Heart right ventricle (tissue), 16 donors: ENCODE measurements around the gene RBM42. TPM values are rescaled to one million over a fixed set of nuclear protein-coding genes. Genes with fewer than 3 reads are reported as not detected.
A peak's percentile ranks its signal among the peaks of the same experiment; 100 is the strongest.

Experiments
- ATAC-seq, 8 donors: fragments of 200-7000 bp; cut with Tn5 transposase; one replicate each; pipeline ENCODE4 v1.9.1; 2020; ENCODE audit warnings: mild to moderate bottlenecking in 8 of 8, moderate library complexity in 8 of 8, moderate number of reproducible peaks in 1 of 8
- DNase-seq, 2 donors: peaks; one replicate each; pipeline ENCODE4 v3.0.0-alpha.2; 2020
- H3K27ac ChIP-seq, 10 donors: fragments of 200-600 bp; sonication (generic) in 2 of 10; one replicate each; pipeline versions ENCODE4 v1.5.0 to v1.8.0; 2020 to 2022; ENCODE audit warnings: mild to moderate bottlenecking in 3 of 10
- H3K27me3 ChIP-seq, 7 donors: fragments of 200-600 bp; one replicate each; pipeline ENCODE4 v1.8.0; 2021 to 2022; ENCODE audit warnings: mild to moderate bottlenecking in 2 of 7
- H3K36me3 ChIP-seq, 9 donors: fragments of 200-600 bp; sonication (generic) in 1 of 9; one replicate each; pipeline versions ENCODE4 v1.5.0 to v1.8.0; 2020 to 2022; ENCODE audit warnings: mild to moderate bottlenecking in 2 of 9
- H3K4me1 ChIP-seq, 9 donors: fragments of 200-600 bp; sonication (generic) in 1 of 9; one replicate each; pipeline versions ENCODE4 v1.5.0 to v1.8.0; 2020 to 2022; ENCODE audit warnings: mild to moderate bottlenecking in 4 of 9
- H3K4me3 ChIP-seq, 10 donors: fragments of 200-600 bp; sonication (generic) in 2 of 10; one replicate each; pipeline versions ENCODE4 v1.5.0 to v1.8.0; 2020 to 2022; ENCODE audit warnings: mild to moderate bottlenecking in 7 of 10, moderate library complexity in 2 of 10
- H3K9me3 ChIP-seq, 11 donors: fragments of 200-600 bp in 10 of 11; sonication (generic) in 2 of 11; one replicate each; pipeline versions ENCODE4 v1.5.0 to v1.8.0; 2013 to 2022; ENCODE audit warnings: mild to moderate bottlenecking in 2 of 11, control low read depth in 1 of 11, moderate library complexity in 1 of 11
- CTCF ChIP-seq, 9 donors: fragments of 200-600 bp; sonication (generic) in 2 of 9; IDR thresholded peaks; one replicate each; pipeline versions ENCODE4 v1.5.0 to v1.8.0; 2021 to 2022; ENCODE audit warnings: antibody characterized with exemption in 9 of 9, mild to moderate bottlenecking in 5 of 9, moderate library complexity in 1 of 9
- WGBS, 2 donors: extraction: QIAGEN DNeasy Blood & Tissue Kit; methylation state at CpG; one replicate each; pipeline ENCODE4 v1.1.7; 2013; ENCODE audit warnings: inconsistent platforms in 1 of 2; 5-methylcytosine and 5-hydroxymethylcytosine counted together
- intact Hi-C, 10 donors: fragments of 100-400 bp; cut with DNase I; formaldehyde crosslinking; loops; one replicate each; pipeline versions ENCODE4 v1.11.1 to v1.14.2; 2022
- polyA plus RNA-seq, 2 donors: library from polyadenylated mRNA; stranded (reverse); fragments of 200-250 nt; gene quantifications; one replicate each; pipeline ENCODE4 v1.2.3, GENCODE V29; 2013
- total RNA-seq, 10 donors: library from RNA; stranded (reverse); fragmentation: NEBNext Ultra II Directional in 3 of 10; extraction: Animal tissue kit (Norgen Biotek cat#: 25700) in 3 of 10; gene quantifications; one replicate each; pipeline versions ENCODE4 v1.2.1 to v1.2.4, GENCODE V29; 2021 to 2023
- donor health status: Arrhythmogenic right ventricular cardiomyopathy.
- donor health status: ischemic (EF 13 %, LVEDD 7.1; RV severe dilation, severe dysfunction).
- donor health status: healthy with polysubstance abuse.
- donor health status: DM: no; HTN: yes; CAD: no.
- donor health status: DM: no; HTN: no; CAD: no.
- donor health status: ischemic (EF 25% LVEDD 6.9; RV normal size, moderate dysfunction).
- donor health status: ischemic (EF 25% LVEDD 5.7; RV mildly dilated, moderate dysfunction).
- donor health status: healthy.
- donor health status: DM: yes; HTN: yes; CAD: no.
- donor health status: Ischemic cardiomyopathy.
- donor health status: ischemic (EF 35%, LVEDD 5.7; RV mildly dilated, moderate dysfunction).
- donor health status: nonischemic (EF 11% LVEDD 7.7; RV severe dilation, severe dysfunction).
- donor health status: DM: yes; HTN: yes; CAD: no.
- donor health status: PGD.
- donor health status: ischemic (EF 29% LVEDD 5.4; RV normal size, mild dysfunction).
- donor health status: nonischemic (EF 23%, LVEDD 6.1; RV moderate dilation, normal function).

The RBM42 gene
- total and polyA plus RNA-seq, 12 donors: 43.5 to 93.1 (median 53.7) TPM

- Histone ChIP-seq H3K27ac (peak overlapping the region; percentile 53 to 97 (median 93)), H3K36me3 (peaks cover 0 to 34% (median 24%) of the 10 kb centered on the region in 9 donors), H3K4me3 (peak overlapping the region; percentile 50 to 99 (median 90)), H3K9me3 (no peaks in the 10 kb centered on the region), H3K4me1 (peaks cover 3 to 24% (median 19%) of the 10 kb centered on the region in 9 donors), H3K27me3 (no peaks in the 10 kb centered on the region)
- intact Hi-C loops: no loop called here
- DNase-seq (no peak), ATAC-seq (no peak)
- 10% methylated on average over 9 of the region's 9 CpGs for WGBS, 2 donors
- no peak for TF ChIP-seq CTCF (IDR thresholded peaks at IDR 0.05)
Observed at GRCh38 chr19:35628264-35628564, 622 bp upstream of the RBM42 start.

GRCh38 chr19:35629332-35629633 is 447 bp downstream of the RBM42 start:
- WGBS, 2 donors: 4 to 5% methylated on average over 15 of the region's 15 CpGs
- peak in 2 of 8 donors; percentile 1 to 2 for ATAC-seq
- intact Hi-C loops: no loop called here

GRCh38 chr19:35633727-35634440 is 5.0 kb downstream of the RBM42 start:
- Histone ChIP-seq H3K27me3 (no peaks in the 10 kb centered on the region), H3K27ac (no peak overlapping the region), H3K4me3 (no peak overlapping the region), H3K36me3 (peaks cover 8 to 86% (median 68%) of the 10 kb centered on the region in 9 donors), H3K4me1 (peaks cover 3 to 16% (median 12%) of the 10 kb centered on the region in 9 donors), H3K9me3 (no peaks in the 10 kb centered on the region)
- DNase-seq (no peak), ATAC-seq (no peak)
- intact Hi-C loops: no loop called here
- 93 to 94% methylated on average over 29 of the region's 29 CpGs for WGBS, 2 donors
- no peak for TF ChIP-seq CTCF (IDR thresholded peaks at IDR 0.05)

More at GRCh38 chr19:35629332-35629633, 447 bp downstream of the RBM42 start:
- Histone ChIP-seq H3K4me3 (peak overlapping the region; percentile 76 to 99 (median 92)), H3K9me3 (no peaks in the 10 kb centered on the region), H3K4me1 (peaks cover 3 to 24% (median 19%) of the 10 kb centered on the region in 9 donors), H3K27ac (peak overlapping the region; percentile 3 to 97 (median 92)), H3K27me3 (no peaks in the 10 kb centered on the region), H3K36me3 (peaks cover 5 to 44% (median 28%) of the 10 kb centered on the region in 9 donors)
- no peak for TF ChIP-seq CTCF (IDR thresholded peaks at IDR 0.05)
- DNase-seq: no peak

- H3K27ac ChIP-seq: no peak overlapping the region
- no peaks in the 10 kb centered on the region for H3K9me3 ChIP-seq
- H3K27me3 ChIP-seq: no peaks in the 10 kb centered on the region
- WGBS, 2 donors: 64 to 92% methylated on average over 3 of the region's 3 CpGs
- H3K36me3 ChIP-seq: peaks cover 8 to 69% (median 54%) of the 10 kb centered on the region in 9 donors
- intact Hi-C loops: no loop called here
- DNase-seq (no peak), ATAC-seq (no peak)
- TF ChIP-seq CTCF (IDR thresholded peaks at IDR 0.05): no peak
- peaks cover 0 to 6% (median 0%) of the 10 kb centered on the region in 9 donors for H3K4me1 ChIP-seq
- no peak overlapping the region for H3K4me3 ChIP-seq
Observed at GRCh38 chr19:35636651-35637050, 7.8 kb downstream of the RBM42 start.
